Breast epithelium (tissue), 4 donors: Measurements from ENCODE around the gene CCT8L2. TPM values are rescaled to one million over a fixed set of nuclear protein-coding genes. Genes with fewer than 3 reads are reported as not detected.
"Not testable (repeated sequence)": the region's sequence is repeated elsewhere in the genome, so short reads cannot be mapped to it uniquely, and the experiment has no call there.

ENCODE experiments used
- DNase-seq, 2 donors: peaks; one replicate each; pipeline ENCODE4 v3.0.0-alpha.2; 2019; ENCODE audit warnings: low spot score in 2 of 2
- H3K27ac ChIP-seq, 2 donors: fragments of 200-600 bp; sonication (generic) in 1 of 2; one replicate each; pipeline ENCODE4 v1.5.1; 2016 to 2019; ENCODE audit warnings: mild to moderate bottlenecking in 1 of 2
- H3K27me3 ChIP-seq, 2 donors: fragments of 200-600 bp; sonication (generic) in 1 of 2; one replicate each; pipeline versions ENCODE4 v1.5.1 to v1.6.0; 2017 to 2019; ENCODE audit warnings: control low read depth in 1 of 2, mild to moderate bottlenecking in 1 of 2
- H3K36me3 ChIP-seq: fragments of 200-600 bp; one replicate; pipeline ENCODE4 v1.5.1; 2019
- H3K4me1 ChIP-seq, 2 donors: fragments of 200-600 bp; sonication (generic); one replicate each; pipeline ENCODE4 v1.5.1; 2016 to 2019; ENCODE audit warnings: control low read depth in 1 of 2
- H3K4me3 ChIP-seq, 3 donors: fragments of 200-600 bp; sonication (generic); 1 replicate in 2 of 3; 2 replicates in 1 of 3; pipeline ENCODE4 v1.5.1; 2016 to 2019; ENCODE audit warnings: mild to moderate bottlenecking in 3 of 3, moderate library complexity in 2 of 3
- H3K9me3 ChIP-seq, 2 donors: fragments of 200-600 bp; sonication (generic) in 1 of 2; one replicate each; pipeline ENCODE4 v1.5.1; 2016 to 2019; ENCODE audit warnings: control low read depth in 1 of 2
- POLR2A ChIP-seq: fragments of 450-650 bp; IDR thresholded peaks from one replicate; pipeline ENCODE4 v1.6.1; 2016; ENCODE audit warnings: antibody characterized with exemption, mild to moderate bottlenecking, moderate library complexity
- POLR2AphosphoS5 ChIP-seq, 3 donors: sonication (generic); formaldehyde crosslinking; IDR thresholded peaks; one replicate each; pipeline ENCODE4 v1.6.1; 2017; ENCODE audit warnings: antibody characterized with exemption in 3 of 3
- intact Hi-C: fragments of 100-400 bp; cut with DNase I; formaldehyde crosslinking; loops from one replicate; pipeline ENCODE4 v1.15.1; 2023; ENCODE audit warnings: low total_unique reads
- total RNA-seq, 3 donors: library from RNA; depleted of rRNA; stranded (reverse); fragments of >200 nt; gene quantifications; one replicate each; pipeline ENCODE4 v1.1.0, GENCODE V29; 2016
- TF ChIP-seq, protein P1 (sequence below), 3 donors: fragments of 450-650 bp; IDR thresholded peaks; one replicate each; pipeline ENCODE4 v1.5.1; 2016 to 2017; ENCODE audit warnings: antibody characterized with exemption in 3 of 3, mild to moderate bottlenecking in 3 of 3, moderate library complexity in 3 of 3

Gene CCT8L2
- total RNA-seq, 3 donors from 2014 or later = not detected

DNA sequence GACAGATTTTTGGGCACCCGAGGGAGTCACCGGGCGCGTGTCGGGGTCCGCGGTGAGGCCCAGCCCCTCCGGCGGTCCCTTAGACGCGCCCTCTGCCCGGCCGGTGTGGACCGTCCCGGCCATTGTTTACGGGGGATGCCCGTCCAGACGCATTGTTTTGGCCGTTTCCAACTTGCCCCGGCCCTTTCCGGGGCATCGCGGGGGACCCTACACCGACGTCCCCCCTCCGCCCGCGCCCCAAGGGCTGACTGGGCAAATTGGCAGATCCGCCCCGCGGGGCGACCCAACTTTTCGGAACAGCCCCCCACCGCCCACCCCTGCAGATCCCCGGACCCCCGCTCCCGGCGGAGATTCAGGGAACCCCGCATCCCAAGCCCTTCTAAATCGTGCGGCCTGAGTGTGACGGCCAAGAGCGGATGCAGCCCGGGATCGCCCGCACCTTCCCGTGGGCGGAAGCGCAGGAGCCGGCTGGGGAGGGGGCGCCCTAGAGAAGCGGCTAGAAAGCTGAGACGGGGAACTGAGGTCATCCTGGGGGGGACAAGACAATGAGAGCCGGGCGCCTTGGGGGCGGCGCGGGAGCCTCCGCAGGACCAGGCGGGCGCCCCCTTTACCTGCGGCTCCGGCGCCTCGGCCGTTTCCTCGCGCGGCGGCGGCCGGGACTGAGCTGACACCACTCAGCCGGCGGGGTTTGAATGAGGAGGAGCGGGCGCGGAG lies 17.1 kb upstream of the CCT8L2 start:
- DNase-seq = no peak
- Histone ChIP-seq H3K4me1 (no peaks in the 10 kb centered on the region), H3K9me3 (no peaks in the 10 kb centered on the region), H3K27ac (no peak overlapping the region), H3K36me3 (no peaks in the 10 kb centered on the region), H3K4me3 (peak overlapping the region; percentile 32 to 66 (median 54)), H3K27me3 (no peaks in the 10 kb centered on the region)
- TF ChIP-seq POLR2A (no peak), POLR2AphosphoS5 (IDR thresholded peaks at IDR 0.05) (no peak)
- TF ChIP-seq, protein P1, sequence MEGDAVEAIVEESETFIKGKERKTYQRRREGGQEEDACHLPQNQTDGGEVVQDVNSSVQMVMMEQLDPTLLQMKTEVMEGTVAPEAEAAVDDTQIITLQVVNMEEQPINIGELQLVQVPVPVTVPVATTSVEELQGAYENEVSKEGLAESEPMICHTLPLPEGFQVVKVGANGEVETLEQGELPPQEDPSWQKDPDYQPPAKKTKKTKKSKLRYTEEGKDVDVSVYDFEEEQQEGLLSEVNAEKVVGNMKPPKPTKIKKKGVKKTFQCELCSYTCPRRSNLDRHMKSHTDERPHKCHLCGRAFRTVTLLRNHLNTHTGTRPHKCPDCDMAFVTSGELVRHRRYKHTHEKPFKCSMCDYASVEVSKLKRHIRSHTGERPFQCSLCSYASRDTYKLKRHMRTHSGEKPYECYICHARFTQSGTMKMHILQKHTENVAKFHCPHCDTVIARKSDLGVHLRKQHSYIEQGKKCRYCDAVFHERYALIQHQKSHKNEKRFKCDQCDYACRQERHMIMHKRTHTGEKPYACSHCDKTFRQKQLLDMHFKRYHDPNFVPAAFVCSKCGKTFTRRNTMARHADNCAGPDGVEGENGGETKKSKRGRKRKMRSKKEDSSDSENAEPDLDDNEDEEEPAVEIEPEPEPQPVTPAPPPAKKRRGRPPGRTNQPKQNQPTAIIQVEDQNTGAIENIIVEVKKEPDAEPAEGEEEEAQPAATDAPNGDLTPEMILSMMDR (IDR thresholded peaks at IDR 0.05) = no peak
- intact Hi-C loops = no loop called here

DNA sequence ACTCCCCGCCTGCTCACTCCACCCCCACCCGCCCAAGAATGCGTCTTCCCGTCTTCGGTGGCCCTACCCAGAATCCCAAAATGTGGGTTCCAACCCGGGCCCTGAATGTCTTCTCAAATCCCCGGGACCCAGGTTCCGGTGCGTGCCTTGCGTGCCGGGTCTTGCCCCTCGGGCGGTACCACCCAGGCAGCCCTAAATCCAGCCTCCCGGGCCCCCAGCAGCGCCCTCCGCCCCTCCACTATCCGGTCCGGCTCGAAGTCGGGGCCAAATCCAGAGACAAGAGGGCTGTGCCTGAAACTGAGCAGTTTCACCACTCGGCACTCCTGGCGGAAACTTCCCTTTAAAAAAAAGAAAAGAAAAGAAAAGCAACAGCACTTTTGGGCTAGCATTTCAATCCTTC lies 16.3 kb upstream of the CCT8L2 start:
- Histone ChIP-seq H3K27me3 (no peaks in the 10 kb centered on the region), H3K9me3 (no peaks in the 10 kb centered on the region), H3K27ac (no peak overlapping the region), H3K36me3 (no peaks in the 10 kb centered on the region), H3K4me3 (peak overlapping the region; percentile 32 to 66 (median 54)), H3K4me1 (no peaks in the 10 kb centered on the region)
- no peak for DNase-seq
- intact Hi-C loops = no loop called here
- TF ChIP-seq POLR2A (no peak), POLR2AphosphoS5 (IDR thresholded peaks at IDR 0.05) (no peak)
- TF ChIP-seq, protein P1 (IDR thresholded peaks at IDR 0.05) = no peak

DNA sequence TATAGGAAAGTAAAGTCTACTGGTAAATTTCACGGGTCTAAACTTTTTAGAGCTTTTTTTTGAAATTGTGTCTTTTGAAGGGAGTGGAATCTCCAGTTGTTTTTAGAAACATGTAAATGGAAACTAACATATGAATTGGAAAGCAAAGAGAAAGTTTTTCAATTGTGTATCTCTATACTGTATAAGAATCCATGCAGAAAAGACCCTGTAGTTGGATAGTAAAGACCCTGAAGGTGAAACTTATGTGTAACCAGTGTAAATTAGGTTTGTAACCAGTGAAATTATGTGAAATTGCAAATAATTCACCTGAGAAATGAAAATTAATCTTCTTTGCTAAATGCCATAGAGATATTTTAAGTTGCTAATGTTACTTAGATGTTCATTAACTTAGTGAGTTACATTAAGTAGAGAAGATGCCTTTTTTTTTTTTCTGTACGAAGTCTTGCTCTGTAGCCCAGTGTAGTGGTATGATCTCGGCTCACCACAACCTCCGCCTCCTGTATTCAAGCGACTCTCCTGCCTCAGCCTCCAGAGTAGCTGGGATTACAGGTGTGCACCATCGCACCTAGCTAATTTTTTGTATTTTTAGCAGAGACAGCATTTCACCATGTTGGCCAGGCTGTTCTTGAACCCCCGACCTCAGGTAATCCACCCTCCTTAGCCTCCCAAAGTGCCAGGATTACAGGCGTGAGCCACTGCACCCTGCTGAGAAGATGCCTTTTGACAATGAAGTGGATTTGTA lies 11.8 kb upstream of the CCT8L2 start:
- H3K9me3 ChIP-seq, intact Hi-C loops, H3K4me3 ChIP-seq, H3K27ac ChIP-seq, H3K4me1 ChIP-seq, H3K36me3 ChIP-seq, DNase-seq, H3K27me3 ChIP-seq: not testable (repeated sequence)

- H3K4me1 ChIP-seq, DNase-seq, H3K27ac ChIP-seq, H3K36me3 ChIP-seq, H3K9me3 ChIP-seq, intact Hi-C loops, H3K27me3 ChIP-seq: not testable (repeated sequence)
- peak overlapping the region in 1 of 3 donors; percentile 81 for H3K4me3 ChIP-seq
These were observed 11.2 kb upstream of the CCT8L2 start for GRCh38 chr22:16603770-16604242.

DNA sequence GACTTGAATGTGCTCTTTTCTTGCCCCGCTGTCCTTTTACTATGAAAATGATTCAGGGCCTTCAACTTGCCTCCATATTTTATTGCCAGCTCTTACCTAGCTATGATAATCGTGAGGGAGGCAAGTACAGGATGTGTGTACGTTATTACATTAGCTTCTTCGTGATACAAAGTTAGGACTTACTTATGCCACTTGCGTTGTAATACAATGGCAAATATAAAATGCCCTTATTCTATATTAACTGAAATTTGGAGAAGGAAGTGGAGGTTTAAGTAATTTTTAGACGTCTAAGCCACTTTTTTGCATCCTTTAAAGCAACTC lies 10.8 kb upstream of the CCT8L2 start:
- intact Hi-C loops = no loop called here
- TF ChIP-seq POLR2AphosphoS5 (IDR thresholded peaks at IDR 0.05) (no peak), POLR2A (no peak)
- TF ChIP-seq, protein P1 (IDR thresholded peaks at IDR 0.05) = no peak
- no peaks in the 10 kb centered on the region for H3K36me3 ChIP-seq

GRCh38 chr22:16602728-16603447 lies 10.3 kb upstream of the CCT8L2 start:
- H3K4me1 ChIP-seq, intact Hi-C loops, H3K36me3 ChIP-seq, H3K9me3 ChIP-seq, DNase-seq, H3K27me3 ChIP-seq: not testable (repeated sequence)
- Histone ChIP-seq H3K27ac (peak overlapping the region; percentile 95 to 96), H3K4me3 (peak overlapping the region; percentile 36 to 81 (median 75))

More for the DNA sequence above, 10.8 kb upstream of the CCT8L2 start:
- H3K27me3 ChIP-seq = no peaks in the 10 kb centered on the region
- peak overlapping the region in 2 of 3 donors; percentile 75 to 81 for H3K4me3 ChIP-seq
- H3K27ac ChIP-seq = peak overlapping the region in 1 of 2 donors; percentile 95
- H3K4me1 ChIP-seq = no peaks in the 10 kb centered on the region
- no peaks in the 10 kb centered on the region for H3K9me3 ChIP-seq
- DNase-seq = no peak

DNA sequence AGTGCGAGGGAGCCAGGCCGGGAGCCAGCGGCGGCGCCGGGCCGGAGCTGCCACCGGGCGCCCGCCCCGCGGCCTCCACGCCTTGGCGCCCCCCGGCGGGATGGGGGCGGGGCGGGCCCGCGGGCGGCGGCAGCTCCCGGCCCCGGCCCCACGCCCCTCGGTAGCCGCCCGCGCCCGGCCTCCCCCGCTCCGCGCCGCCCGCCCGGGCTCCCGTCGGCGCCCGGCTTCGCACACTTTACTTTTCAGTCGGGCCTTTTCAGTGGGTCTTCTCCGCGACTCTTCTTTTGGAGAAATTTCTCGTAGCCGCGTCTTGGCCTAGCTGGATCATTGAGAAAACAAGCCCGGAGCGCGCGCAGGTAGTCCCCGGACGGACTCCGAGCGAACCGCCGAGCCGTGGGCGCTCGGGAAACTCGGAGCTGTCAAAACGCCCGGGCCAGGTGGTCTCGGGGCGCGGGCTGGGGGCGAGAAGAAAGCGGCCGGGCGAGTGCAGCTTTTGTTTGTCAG lies 9.7 kb upstream of the CCT8L2 start:
- not testable (repeated sequence) for DNase-seq
- peak overlapping the region; percentile 95 to 96 for H3K27ac ChIP-seq

More for the DNA sequence above, 9.7 kb upstream of the CCT8L2 start:
- H3K9me3 ChIP-seq, intact Hi-C loops, H3K27me3 ChIP-seq, H3K36me3 ChIP-seq, H3K4me1 ChIP-seq: not testable (repeated sequence)
- peak overlapping the region; percentile 36 to 81 (median 75) for H3K4me3 ChIP-seq
